ENCODE results near the gene IFIH1.

- TF ChIP-seq, protein P1, sequence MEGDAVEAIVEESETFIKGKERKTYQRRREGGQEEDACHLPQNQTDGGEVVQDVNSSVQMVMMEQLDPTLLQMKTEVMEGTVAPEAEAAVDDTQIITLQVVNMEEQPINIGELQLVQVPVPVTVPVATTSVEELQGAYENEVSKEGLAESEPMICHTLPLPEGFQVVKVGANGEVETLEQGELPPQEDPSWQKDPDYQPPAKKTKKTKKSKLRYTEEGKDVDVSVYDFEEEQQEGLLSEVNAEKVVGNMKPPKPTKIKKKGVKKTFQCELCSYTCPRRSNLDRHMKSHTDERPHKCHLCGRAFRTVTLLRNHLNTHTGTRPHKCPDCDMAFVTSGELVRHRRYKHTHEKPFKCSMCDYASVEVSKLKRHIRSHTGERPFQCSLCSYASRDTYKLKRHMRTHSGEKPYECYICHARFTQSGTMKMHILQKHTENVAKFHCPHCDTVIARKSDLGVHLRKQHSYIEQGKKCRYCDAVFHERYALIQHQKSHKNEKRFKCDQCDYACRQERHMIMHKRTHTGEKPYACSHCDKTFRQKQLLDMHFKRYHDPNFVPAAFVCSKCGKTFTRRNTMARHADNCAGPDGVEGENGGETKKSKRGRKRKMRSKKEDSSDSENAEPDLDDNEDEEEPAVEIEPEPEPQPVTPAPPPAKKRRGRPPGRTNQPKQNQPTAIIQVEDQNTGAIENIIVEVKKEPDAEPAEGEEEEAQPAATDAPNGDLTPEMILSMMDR (conservative IDR thresholded peaks at IDR 0.05; ENCODE audit: low read depth, low read length): no peak
- no peak for TF ChIP-seq EZH2 (IDR thresholded peaks at IDR 0.05; ENCODE audit: borderline replicate concordance, low read depth, low read length, poor library complexity, severe bottlenecking)
These were observed 26.1 kb upstream of the IFIH1 start for GRCh38 chr2:162344617-162344950.

All from A673 (cell line).